K562 (cell line): ENCODE results near the gene SIGLEC11. TPM values are rescaled to one million over a fixed set of nuclear protein-coding genes. Genes with fewer than 3 reads are reported as not detected.

Experiments used
- CXXC5 ChIP-seq: fragments of 250-450 bp; sonication (Bioruptor Pico); IDR thresholded peaks from 2 replicates; pipeline ENCODE4 v1.8.0; 2022; ENCODE audit warnings: inconsistent platforms, mild to moderate bottlenecking, moderate library complexity
- ETV6 ChIP-seq, 3 experiments: fragments of 150-350 bp in 1 of 3; sonication (generic) in 1 of 3; formaldehyde crosslinking in 1 of 3; IDR thresholded peaks; 2 replicates each; pipeline versions ENCODE4 v1.6.1 to v1.8.0; 2014 to 2022; ENCODE audit warnings: borderline replicate concordance in 2 of 3, low read depth in 2 of 3, antibody characterized with exemption in 1 of 3, low read length in 1 of 3, mild to moderate bottlenecking in 1 of 3, missing genetic modification reagents in 1 of 3
- FOXA3 ChIP-seq, 2 experiments: fragments of 450-650 bp in 1 of 2; sonication (generic) in 1 of 2; formaldehyde crosslinking; IDR thresholded peaks in 1 of 2; conservative IDR thresholded peaks in 1 of 2; 2 replicates each; pipeline versions ENCODE4 v1.4.0 to v1.8.0; 2020 to 2022; ENCODE audit warnings: mild to moderate bottlenecking in 2 of 2, missing genetic modification reagents in 1 of 2
- JUND ChIP-seq, 2 experiments: IDR thresholded peaks; 2 replicates in 1 of 2; 3 replicates in 1 of 2; pipeline ENCODE4 v1.6.1; 2011; ENCODE audit warnings: borderline replicate concordance in 2 of 2, low read depth in 2 of 2, low read length in 2 of 2, improper control_type of control experiment in 1 of 2, missing biosample characterization in 1 of 2, missing genetic modification characterization in 1 of 2, missing genetic modification reagents in 1 of 2
- MECOM ChIP-seq: fragments of 250-450 bp; sonication (Bioruptor Pico); IDR thresholded peaks from 2 replicates; pipeline ENCODE4 v1.8.0; 2022; ENCODE audit warnings: inconsistent platforms
- MYBL2 ChIP-seq, 2 experiments: fragments of 450-650 bp in 1 of 2; sonication (generic) in 1 of 2; formaldehyde crosslinking in 1 of 2; IDR thresholded peaks; 2 replicates each; pipeline versions ENCODE4 v1.6.1 to v1.8.1; 2017 to 2022; ENCODE audit warnings: borderline replicate concordance in 1 of 2, inconsistent platforms in 1 of 2, low read depth in 1 of 2, mild to moderate bottlenecking in 1 of 2, missing genetic modification reagents in 1 of 2, moderate library complexity in 1 of 2
- NFATC3 ChIP-seq: fragments of 450-650 bp; IDR thresholded peaks from 2 replicates; pipeline ENCODE4 v1.6.1; 2017; ENCODE audit warnings: mild to moderate bottlenecking
- NR2C2 ChIP-seq, 2 experiments: fragments of 200-800 bp in 1 of 2; sonication (Bioruptor generic) in 1 of 2; sonication (generic) in 1 of 2; formaldehyde crosslinking in 1 of 2; IDR thresholded peaks; 2 replicates each; pipeline versions ENCODE4 v1.6.1 to v1.8.0; 2016 to 2022; ENCODE audit warnings: mild to moderate bottlenecking in 1 of 2, missing compliant biosample characterization in 1 of 2, missing genetic modification characterization in 1 of 2, missing genetic modification reagents in 1 of 2
- NR3C1 ChIP-seq: sonication (generic); formaldehyde crosslinking; IDR thresholded peaks from 2 replicates; pipeline ENCODE4 v1.8.1; 2022; ENCODE audit warnings: missing genetic modification reagents
- NRF1 ChIP-seq, 2 experiments: fragments of 450-650 bp; IDR thresholded peaks in 1 of 2; conservative IDR thresholded peaks in 1 of 2; 2 replicates each; pipeline ENCODE4 v1.6.1; 2014; ENCODE audit warnings: mild to moderate bottlenecking in 2 of 2
- POLR2G ChIP-seq: fragments of 200-400 bp; formaldehyde crosslinking; IDR thresholded peaks from 2 replicates; pipeline ENCODE4 v1.6.1; 2017; ENCODE audit warnings: low read depth, mild to moderate bottlenecking, antibody characterized with exemption, low read length, moderate library complexity
- RAD51 ChIP-seq: fragments of 450-650 bp; IDR thresholded peaks from 2 replicates; pipeline ENCODE4 v1.7.1; 2016; ENCODE audit warnings: low read depth, mild to moderate bottlenecking, borderline replicate concordance
- RB1 ChIP-seq: fragments of 450-650 bp; IDR thresholded peaks from 2 replicates; pipeline ENCODE4 v1.6.1; 2017; ENCODE audit warnings: low read depth, mild to moderate bottlenecking
- SRF ChIP-seq, 2 experiments: fragments of 250-450, 450-650 bp in 1 of 2; sonication (Bioruptor Pico) in 1 of 2; sonication (generic) in 1 of 2; formaldehyde crosslinking; IDR thresholded peaks; 2 replicates each; pipeline versions ENCODE4 v1.5.0 to v1.5.1; 2020 to 2022; ENCODE audit warnings: mild to moderate bottlenecking in 1 of 2, missing genetic modification reagents in 1 of 2
- TFAM ChIP-seq: fragments of 250-450 bp; sonication (Bioruptor Pico); conservative IDR thresholded peaks from 2 replicates; pipeline ENCODE4 v1.5.0; 2021; ENCODE audit warnings: mild to moderate bottlenecking, moderate library complexity
- ZKSCAN3 ChIP-seq: fragments of 250-450 bp; sonication (Bioruptor Pico); IDR thresholded peaks from 2 replicates; pipeline ENCODE4 v1.4.0; 2020
- ZNF274 ChIP-seq: IDR thresholded peaks from 2 replicates; pipeline ENCODE4 v1.6.1; 2011; ENCODE audit warnings: low read depth, mild to moderate bottlenecking, low read length, moderate library complexity, borderline replicate concordance
- ZSCAN32 ChIP-seq: fragments of 450-650 bp; formaldehyde crosslinking; IDR thresholded peaks from 2 replicates; pipeline ENCODE4 v1.4.0; 2020; ENCODE audit warnings: mild to moderate bottlenecking, moderate library complexity
- polyA plus RNA-seq, 8 experiments: library from polyadenylated mRNA; depleted of rRNA in 4 of 8; stranded (reverse) in 5 of 8; unstranded in 3 of 8; fragments of >200 nt; fragmentation: Nextera tagmentation in 2 of 8; fragmentation: Illumina TruSeq in 1 of 8; extraction: Ambion mirVana in 2 of 8; extraction: Trizol in 1 of 8; gene quantifications; 2 replicates each; pipeline versions ENCODE4 v1.2.1 to v1.2.3, GENCODE V29; 2011 to 2014; ENCODE audit warnings: inconsistent platforms in 1 of 8, missing spikeins in 1 of 8
- total RNA-seq, 7 experiments: library from RNA; depleted of rRNA in 6 of 7; stranded (reverse); fragments of >200 nt in 6 of 7; fragmentation: Illumina TruSeq in 2 of 7; extraction: Trizol in 2 of 7; gene quantifications; 2 replicates each; pipeline versions ENCODE4 v1.2.1 to v1.2.3, GENCODE V29; 2011 to 2021; ENCODE audit warnings: low replicate concordance in 1 of 7
- TF ChIP-seq, protein P1 (sequence below): sonication (generic); formaldehyde crosslinking; IDR thresholded peaks from 2 replicates; pipeline ENCODE4 v1.8.0; 2022; ENCODE audit warnings: mild to moderate bottlenecking, missing genetic modification reagents
- TF ChIP-seq, protein P2 (sequence below): sonication (generic); formaldehyde crosslinking; IDR thresholded peaks from 2 replicates; pipeline ENCODE4 v1.8.0; 2022; ENCODE audit warnings: missing genetic modification reagents, mild to moderate bottlenecking, borderline replicate concordance

SIGLEC11 gene
- total and polyA plus RNA-seq, 9 of the 15 experiments (the other 6 are each of a cell fraction or from before 2014, with no cell fraction given), result not detected

DNA sequence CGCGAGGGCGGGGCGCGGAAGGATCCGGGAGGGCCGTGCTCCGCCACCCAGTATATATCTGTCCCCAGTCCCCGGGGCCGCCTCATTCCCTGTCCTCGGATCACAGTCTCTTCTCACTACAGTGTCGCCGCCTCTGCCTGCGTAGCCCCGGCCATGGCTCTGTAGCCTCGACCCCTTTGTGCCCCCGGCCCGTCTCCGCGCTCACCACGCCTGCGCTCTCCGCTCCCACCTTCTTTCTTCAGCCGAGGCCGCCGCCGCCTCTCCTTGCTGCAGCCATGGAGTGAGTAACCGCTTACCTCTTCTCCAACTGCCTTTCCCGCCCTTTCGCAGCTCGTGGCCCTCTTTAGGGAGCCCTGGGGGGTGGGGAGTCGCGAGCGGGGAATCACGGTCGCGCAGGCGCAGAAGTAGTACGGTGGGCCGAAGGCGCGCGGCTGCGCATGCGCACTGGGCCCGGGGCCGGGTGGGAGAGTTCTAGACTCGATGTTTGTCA lies 31.8 kb downstream of the SIGLEC11 start, which contains the start of the genes ATF5 and NUP62 (continued):
- peak; percentile 100 for TF ChIP-seq POLR2G
- no peak for TF ChIP-seq ZKSCAN3 (CRISPR knock-in tag)
- TF ChIP-seq SRF (CRISPR knock-in tag; IDR thresholded peaks at IDR 0.05), result peak in 1 of 2 experiments; percentile 36; a peak in 1 of 4 replicates
- no peak; the same call in 1 of the 2 replicates for TF ChIP-seq NR3C1 (CRISPR knock-in tag)
- TF ChIP-seq RB1, result peak; percentile 94
- TF ChIP-seq NR2C2 (CRISPR knock-in tag; IDR thresholded peaks at IDR 0.05), result peak; percentile 68; the same call in 1 of the 2 replicates
- peak; percentile 74 for TF ChIP-seq NR2C2 (tag; IDR thresholded peaks at IDR 0.05)
- no peak for TF ChIP-seq JUND (IDR thresholded peaks at IDR 0.05; ENCODE audit: borderline replicate concordance, low read depth, low read length)
- TF ChIP-seq JUND (tag; IDR thresholded peaks at IDR 0.05; ENCODE audit: borderline replicate concordance, low read depth, low read length), result no peak
- peak; percentile 98 for TF ChIP-seq NRF1 (conservative IDR thresholded peaks at IDR 0.05 in 1 of 2, IDR thresholded peaks at IDR 0.05 in 1 of 2)
- 0 out of 2 replicates have a peak, but pooled peaks have one; percentile 37 for TF ChIP-seq RAD51
- no peak for TF ChIP-seq TFAM (CRISPR knock-in tag)
- no peak for TF ChIP-seq NFATC3
- peak; percentile 50 for TF ChIP-seq MECOM
- TF ChIP-seq, protein P1, sequence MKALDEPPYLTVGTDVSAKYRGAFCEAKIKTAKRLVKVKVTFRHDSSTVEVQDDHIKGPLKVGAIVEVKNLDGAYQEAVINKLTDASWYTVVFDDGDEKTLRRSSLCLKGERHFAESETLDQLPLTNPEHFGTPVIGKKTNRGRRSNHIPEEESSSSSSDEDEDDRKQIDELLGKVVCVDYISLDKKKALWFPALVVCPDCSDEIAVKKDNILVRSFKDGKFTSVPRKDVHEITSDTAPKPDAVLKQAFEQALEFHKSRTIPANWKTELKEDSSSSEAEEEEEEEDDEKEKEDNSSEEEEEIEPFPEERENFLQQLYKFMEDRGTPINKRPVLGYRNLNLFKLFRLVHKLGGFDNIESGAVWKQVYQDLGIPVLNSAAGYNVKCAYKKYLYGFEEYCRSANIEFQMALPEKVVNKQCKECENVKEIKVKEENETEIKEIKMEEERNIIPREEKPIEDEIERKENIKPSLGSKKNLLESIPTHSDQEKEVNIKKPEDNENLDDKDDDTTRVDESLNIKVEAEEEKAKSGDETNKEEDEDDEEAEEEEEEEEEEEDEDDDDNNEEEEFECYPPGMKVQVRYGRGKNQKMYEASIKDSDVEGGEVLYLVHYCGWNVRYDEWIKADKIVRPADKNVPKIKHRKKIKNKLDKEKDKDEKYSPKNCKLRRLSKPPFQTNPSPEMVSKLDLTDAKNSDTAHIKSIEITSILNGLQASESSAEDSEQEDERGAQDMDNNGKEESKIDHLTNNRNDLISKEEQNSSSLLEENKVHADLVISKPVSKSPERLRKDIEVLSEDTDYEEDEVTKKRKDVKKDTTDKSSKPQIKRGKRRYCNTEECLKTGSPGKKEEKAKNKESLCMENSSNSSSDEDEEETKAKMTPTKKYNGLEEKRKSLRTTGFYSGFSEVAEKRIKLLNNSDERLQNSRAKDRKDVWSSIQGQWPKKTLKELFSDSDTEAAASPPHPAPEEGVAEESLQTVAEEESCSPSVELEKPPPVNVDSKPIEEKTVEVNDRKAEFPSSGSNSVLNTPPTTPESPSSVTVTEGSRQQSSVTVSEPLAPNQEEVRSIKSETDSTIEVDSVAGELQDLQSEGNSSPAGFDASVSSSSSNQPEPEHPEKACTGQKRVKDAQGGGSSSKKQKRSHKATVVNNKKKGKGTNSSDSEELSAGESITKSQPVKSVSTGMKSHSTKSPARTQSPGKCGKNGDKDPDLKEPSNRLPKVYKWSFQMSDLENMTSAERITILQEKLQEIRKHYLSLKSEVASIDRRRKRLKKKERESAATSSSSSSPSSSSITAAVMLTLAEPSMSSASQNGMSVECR (CRISPR knock-in tag), result no peak; the same call in 1 of the 2 replicates
- TF ChIP-seq ZNF274, result no peak
- TF ChIP-seq ZSCAN32, result peak; percentile 6; the same call in 1 of the 2 replicates
- TF ChIP-seq, protein P2, sequence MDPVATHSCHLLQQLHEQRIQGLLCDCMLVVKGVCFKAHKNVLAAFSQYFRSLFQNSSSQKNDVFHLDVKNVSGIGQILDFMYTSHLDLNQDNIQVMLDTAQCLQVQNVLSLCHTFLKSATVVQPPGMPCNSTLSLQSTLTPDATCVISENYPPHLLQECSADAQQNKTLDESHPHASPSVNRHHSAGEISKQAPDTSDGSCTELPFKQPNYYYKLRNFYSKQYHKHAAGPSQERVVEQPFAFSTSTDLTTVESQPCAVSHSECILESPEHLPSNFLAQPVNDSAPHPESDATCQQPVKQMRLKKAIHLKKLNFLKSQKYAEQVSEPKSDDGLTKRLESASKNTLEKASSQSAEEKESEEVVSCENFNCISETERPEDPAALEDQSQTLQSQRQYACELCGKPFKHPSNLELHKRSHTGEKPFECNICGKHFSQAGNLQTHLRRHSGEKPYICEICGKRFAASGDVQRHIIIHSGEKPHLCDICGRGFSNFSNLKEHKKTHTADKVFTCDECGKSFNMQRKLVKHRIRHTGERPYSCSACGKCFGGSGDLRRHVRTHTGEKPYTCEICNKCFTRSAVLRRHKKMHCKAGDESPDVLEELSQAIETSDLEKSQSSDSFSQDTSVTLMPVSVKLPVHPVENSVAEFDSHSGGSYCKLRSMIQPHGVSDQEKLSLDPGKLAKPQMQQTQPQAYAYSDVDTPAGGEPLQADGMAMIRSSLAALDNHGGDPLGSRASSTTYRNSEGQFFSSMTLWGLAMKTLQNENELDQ, result peak; percentile 62
- TF ChIP-seq MYBL2 (IDR thresholded peaks at IDR 0.05; ENCODE audit: low read depth), result peak; percentile 83
- TF ChIP-seq MYBL2 (CRISPR knock-in tag; IDR thresholded peaks at IDR 0.05; ENCODE audit: borderline replicate concordance), result no peak
- TF ChIP-seq CXXC5 (CRISPR knock-in tag), result peak; percentile 73
- no peak for TF ChIP-seq ETV6 (IDR thresholded peaks at IDR 0.05; ENCODE audit: borderline replicate concordance in 1 of 2, low read depth in 2 of 2, low read length in 1 of 2)
- TF ChIP-seq ETV6 (CRISPR knock-in tag; IDR thresholded peaks at IDR 0.05; ENCODE audit: borderline replicate concordance), result no peak
- no peak for TF ChIP-seq FOXA3 (CRISPR knock-in tag; conservative IDR thresholded peaks at IDR 0.05 in 1 of 2, IDR thresholded peaks at IDR 0.05 in 1 of 2)
